GM18867 (cell line): ENCODE data around the gene CYP27C1.

Experiments used
- ATAC-seq: cut with Tn5 transposase; IDR thresholded peaks from one replicate; pipeline ENCODE4 v1.9.1; 2021; ENCODE audit warnings: mild to moderate bottlenecking, moderate library complexity; ENCODE audit not compliant: unreplicated experiment

CYP27C1 gene

DNA sequence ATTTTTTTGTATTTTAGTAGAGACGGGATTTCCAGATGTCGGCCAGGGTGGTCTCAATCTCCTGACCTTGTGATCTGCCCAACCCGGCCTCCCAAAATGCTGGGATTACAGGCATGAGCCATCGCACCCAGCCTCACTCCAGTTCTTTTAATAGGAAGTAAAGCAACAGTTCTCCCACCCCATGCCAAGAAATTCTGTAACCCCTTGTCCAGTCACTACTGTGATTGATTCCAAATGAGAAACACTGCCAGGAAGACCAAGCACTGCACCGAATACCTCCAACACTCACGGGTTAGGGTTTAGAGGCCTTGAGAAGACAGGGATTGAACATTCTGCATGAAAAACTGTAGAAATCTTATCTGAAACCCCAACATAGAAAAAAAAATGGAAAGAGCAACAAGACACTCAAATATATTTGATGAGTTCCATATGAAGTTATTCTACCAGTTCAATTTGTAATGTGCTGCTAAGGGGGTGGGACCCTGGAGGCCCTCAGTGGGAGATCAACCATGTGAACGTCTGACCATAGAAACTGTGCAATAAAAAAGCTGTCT, 65.0 kb downstream of the CYP27C1 start:
- no peak for ATAC-seq

GRCh38 chr2:127154396-127154795, 65.7 kb downstream of the CYP27C1 start:
- ATAC-seq, result no peak

- ATAC-seq, result no peak
Observed at GRCh38 chr2:127153691-127154158, 66.4 kb downstream of the CYP27C1 start.

DNA sequence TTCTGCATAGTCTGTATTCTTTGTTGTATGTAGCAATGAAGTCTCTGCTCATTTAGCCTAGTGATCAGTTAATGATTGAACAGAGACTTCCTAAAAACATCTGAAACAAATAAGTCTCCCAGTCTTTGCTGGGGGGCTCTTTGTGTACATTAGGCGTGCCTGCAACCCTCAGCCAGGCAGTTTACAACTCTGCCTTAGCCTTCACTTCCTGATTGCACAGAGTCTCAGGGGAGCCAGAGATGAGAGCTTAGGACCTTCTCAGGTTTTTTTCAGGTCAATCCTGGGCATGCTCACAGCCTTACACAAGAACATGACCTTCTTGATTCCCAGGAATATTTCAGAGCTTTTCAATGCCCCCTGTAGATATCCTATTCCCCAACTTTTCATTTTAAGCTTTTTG, 69.1 kb downstream of the CYP27C1 start:
- no peak for ATAC-seq

DNA sequence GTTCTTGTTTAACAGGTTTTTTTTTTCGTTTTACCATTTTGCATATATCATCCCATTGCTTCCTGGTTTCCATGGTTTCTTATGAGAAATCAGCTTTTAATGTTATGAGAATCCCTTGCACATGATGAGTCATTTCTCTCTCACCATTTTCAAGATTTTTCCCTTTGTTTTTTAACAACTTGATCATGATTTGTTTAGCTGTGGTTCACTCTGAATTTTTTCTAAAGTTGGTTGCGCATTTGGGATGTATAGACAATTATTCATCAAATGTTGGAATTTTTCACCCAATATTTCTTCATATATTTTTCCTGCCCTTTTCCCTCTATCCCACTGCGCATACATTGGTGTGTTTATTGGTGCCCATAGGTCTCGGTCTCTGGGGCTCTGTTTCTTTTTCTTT, 70.7 kb downstream of the CYP27C1 start:
- no peak for ATAC-seq

GRCh38 chr2:127146820-127147502, 73.1 kb downstream of the CYP27C1 start:
- no peak for ATAC-seq

DNA sequence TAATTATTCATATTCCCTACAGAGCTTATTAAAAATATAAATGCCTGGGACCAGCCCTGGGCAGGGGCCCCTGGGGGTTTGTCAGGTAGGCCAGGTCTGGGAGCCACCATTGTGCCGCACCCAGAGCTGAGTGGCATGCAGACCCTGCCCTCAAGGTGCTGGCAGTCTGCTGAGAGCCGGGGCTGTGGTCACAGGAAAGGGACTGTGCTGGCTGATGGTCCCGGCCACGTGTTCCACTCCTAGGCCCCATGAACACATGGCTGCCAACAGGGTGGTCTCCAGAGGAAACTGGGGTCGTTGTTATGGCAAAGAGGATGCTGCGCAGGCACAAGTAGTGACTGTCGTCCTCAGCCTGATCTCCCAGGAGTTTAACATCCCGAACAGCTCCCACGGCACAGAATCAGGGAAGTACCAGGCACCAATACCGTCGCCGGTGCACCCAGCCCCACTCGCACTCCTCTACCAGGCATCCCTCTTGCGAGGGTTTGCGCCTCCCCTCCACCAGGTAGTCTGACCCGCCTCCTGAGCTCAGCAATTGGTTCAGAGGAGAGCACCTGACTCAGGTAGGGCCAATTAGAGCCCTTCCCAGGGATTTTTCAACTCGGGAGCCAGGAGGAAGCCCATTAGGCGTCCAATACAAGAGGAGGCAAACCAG, 73.9 kb downstream of the CYP27C1 start:
- no peak for ATAC-seq

- ATAC-seq, result no peak
Observed at GRCh38 chr2:127145280-127145895, 74.7 kb downstream of the CYP27C1 start.

- no peak for ATAC-seq
Observed at GRCh38 chr2:127143841-127144782, 76.0 kb downstream of the CYP27C1 start.

GRCh38 chr2:127142663-127143630, 77.2 kb downstream of the CYP27C1 start:
- no peak for ATAC-seq

DNA sequence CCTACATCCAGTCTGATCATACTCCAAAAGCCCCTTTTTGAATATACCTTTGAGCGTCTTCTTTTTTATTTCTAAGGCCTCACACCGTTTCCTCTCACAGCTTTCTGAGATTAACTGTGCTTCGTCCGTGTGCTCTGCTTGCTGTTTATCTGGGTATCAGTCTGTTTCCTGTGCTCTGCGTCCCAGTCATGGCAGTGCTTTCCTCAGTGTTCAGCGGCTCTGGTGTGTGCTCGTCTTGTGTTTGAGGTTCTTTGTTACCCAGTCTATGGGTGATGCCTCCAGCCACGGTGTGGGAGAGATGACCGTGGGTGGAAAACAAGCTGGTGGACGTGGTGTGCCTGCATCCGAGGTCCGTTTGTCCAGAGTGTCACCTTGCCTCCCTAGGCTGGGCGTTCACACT, 79.6 kb downstream of the CYP27C1 start:
- ATAC-seq, result no peak

DNA sequence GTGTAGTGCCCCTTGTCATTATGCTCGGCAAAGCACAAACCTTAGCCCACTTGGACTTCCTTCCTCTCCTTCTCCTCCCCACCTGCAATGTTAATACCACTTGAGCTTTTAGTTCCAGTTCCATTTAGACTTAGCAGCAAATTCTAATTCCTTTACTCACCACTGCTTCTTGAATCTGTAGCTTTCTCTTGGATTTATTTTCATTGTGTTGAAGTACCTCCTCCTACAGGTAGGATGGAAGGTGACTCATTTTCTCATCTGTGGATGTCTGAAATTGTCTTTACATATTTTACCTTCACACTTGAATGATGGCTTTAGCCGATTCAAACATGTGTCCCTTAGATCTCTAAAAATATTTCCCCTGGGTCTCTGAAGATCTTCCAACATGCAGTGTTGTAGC, 80.3 kb downstream of the CYP27C1 start:
- ATAC-seq, result no peak

GRCh38 chr2:127138281-127138680, 81.8 kb downstream of the CYP27C1 start:
- no peak for ATAC-seq

- ATAC-seq, result no peak
Observed at GRCh38 chr2:127137741-127138140, 82.4 kb downstream of the CYP27C1 start.

DNA sequence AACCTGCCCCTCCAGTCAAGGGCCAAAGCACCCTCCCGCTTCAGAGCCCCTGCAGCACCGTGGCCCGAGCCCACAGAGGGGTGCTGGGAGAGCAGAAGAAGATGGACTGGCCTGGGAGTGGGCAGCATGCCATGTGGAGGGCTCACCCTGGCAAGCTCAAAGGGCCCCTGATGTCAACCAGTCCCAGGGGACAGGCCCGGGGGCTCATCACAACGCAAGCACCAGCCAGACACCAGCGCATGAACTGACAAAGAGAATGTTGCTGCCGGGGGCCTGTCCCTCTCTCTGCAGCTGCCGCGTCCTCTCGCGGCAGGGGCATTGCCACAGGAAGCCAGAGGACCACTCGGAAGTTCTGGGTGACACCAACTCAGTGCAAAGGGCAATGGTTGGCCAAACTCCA, 82.9 kb downstream of the CYP27C1 start:
- no peak for ATAC-seq

GRCh38 chr2:127134833-127135830, 85.0 kb downstream of the CYP27C1 start:
- ATAC-seq, result no peak

GRCh38 chr2:127134235-127134634, 85.9 kb downstream of the CYP27C1 start:
- no peak for ATAC-seq
